SU-DHL-6 (cell line): Measurements from ENCODE around the gene GATAD2B.

Experiments
- H2AFZ ChIP-seq: fragments of 200-600 bp; sonication (generic); 2 replicates; pipeline ENCODE4 v1.6.1; 2014; ENCODE audit warnings: low read depth, mild to moderate bottlenecking, moderate library complexity, mixed read lengths, antibody characterized with exemption, low read length; ENCODE audit not compliant: severe bottlenecking
- H3F3A ChIP-seq: fragments of 200-600 bp; shearing (Covaris generic); 2 replicates; pipeline ENCODE4 v1.6.0; 2016; ENCODE audit warnings: antibody characterized with exemption, mild to moderate bottlenecking; ENCODE audit not compliant: insufficient read depth
- H3K27ac ChIP-seq: fragments of 200-600 bp; sonication (generic); 2 replicates; pipeline ENCODE4 v1.5.1; 2016; ENCODE audit warnings: low read depth, mild to moderate bottlenecking, low read length, moderate library complexity, mixed read lengths
- H3K27me3 ChIP-seq: fragments of 200-600 bp; sonication (generic), shearing (Covaris generic); 2 replicates; pipeline ENCODE4 v1.6.0; 2014; ENCODE audit warnings: mild to moderate bottlenecking, low read length
- H3K36me3 ChIP-seq: fragments of 200-600 bp; sonication (generic); 2 replicates; pipeline ENCODE4 v1.6.1; 2014; ENCODE audit warnings: mild to moderate bottlenecking, low read length, mixed read lengths
- H3K4me2 ChIP-seq: fragments of 300-600, 200-600 bp; shearing (Covaris generic), sonication (generic); 2 replicates; pipeline ENCODE4 v1.6.0; 2014; ENCODE audit warnings: low read length, low read depth, mild to moderate bottlenecking; ENCODE audit not compliant: poor library complexity, severe bottlenecking
- H3K4me3 ChIP-seq: fragments of 200-600 bp; sonication (generic); 2 replicates; pipeline ENCODE4 v1.5.1; 2014; ENCODE audit warnings: antibody characterized with exemption, low read length, mild to moderate bottlenecking, mixed read lengths; ENCODE audit not compliant: insufficient read depth, poor library complexity, severe bottlenecking
- H3K79me2 ChIP-seq: fragments of 200-600 bp; sonication (generic); 2 replicates; pipeline ENCODE4 v1.6.1; 2014; ENCODE audit warnings: mild to moderate bottlenecking, low read length, moderate library complexity; ENCODE audit not compliant: insufficient read depth
- H3K9ac ChIP-seq: fragments of 200-600 bp; sonication (generic); 2 replicates; pipeline ENCODE4 v1.7.0; 2014; ENCODE audit warnings: mild to moderate bottlenecking, low read length
- H3K9me2 ChIP-seq: fragments of 200-600 bp; sonication (generic); replicated peaks from 2 replicates; pipeline ENCODE4 v1.6.1; 2014; ENCODE audit warnings: low read length; ENCODE audit not compliant: insufficient read depth
- H3K9me3 ChIP-seq: fragments of 200-600 bp; sonication (generic); 2 replicates; pipeline ENCODE4 v1.6.1; 2014; ENCODE audit warnings: low read length, mixed read lengths; ENCODE audit not compliant: insufficient read depth
- H4K20me1 ChIP-seq: fragments of 200-600 bp; sonication (generic); 2 replicates; pipeline ENCODE4 v1.6.1; 2014; ENCODE audit warnings: low read depth, mild to moderate bottlenecking, antibody characterized with exemption, low read length, moderate library complexity, mixed read lengths
- CTCF ChIP-seq: fragments of 200-600 bp; sonication (generic); IDR thresholded peaks from one replicate; pipeline ENCODE4 v1.5.1; 2017; ENCODE audit warnings: antibody characterized with exemption, mild to moderate bottlenecking, low read length, moderate library complexity; ENCODE audit not compliant: insufficient read depth, poor library complexity, severe bottlenecking
- EZH2phosphoT487 ChIP-seq: fragments of 200-600 bp; sonication (generic), shearing (Covaris generic); conservative IDR thresholded peaks from 2 replicates; pipeline ENCODE4 v1.6.1; 2018; ENCODE audit warnings: mild to moderate bottlenecking, antibody characterized with exemption, low read length, moderate library complexity, mixed read lengths

Gene GATAD2B

GRCh38 chr1:153963030-153963849, 40.5 kb upstream of the GATAD2B start, which contains the start of gene SLC39A1:
TSS of gene SLC39A1 (minus strand) at chr1:153963537. CDS start at chr1:153962715, 822 bp downstream.
- H3K79me2 ChIP-seq, result peaks cover 32% of the 10 kb centered on the region; the same call in 1 of the 2 replicates
- H3K9me2 ChIP-seq, result no peaks in the 10 kb centered on the region
- TF ChIP-seq EZH2phosphoT487 (no peak), CTCF (no peak)
- peak within 1 kb of the TSS; percentile 60 for H3K4me3 ChIP-seq
- H3K27ac ChIP-seq, result peak within 1 kb of the TSS; percentile 57
- no peaks in the 10 kb centered on the region for H3K27me3 ChIP-seq
- H4K20me1 ChIP-seq, result no peaks in the 10 kb centered on the region
- peak within 1 kb of the TSS; percentile 58 for H2AFZ ChIP-seq
- H3K4me2 ChIP-seq, result peak within 1 kb of the TSS; percentile 85
- no peaks in the 10 kb centered on the region for H3K9me3 ChIP-seq
- H3K36me3 ChIP-seq, result no peaks in the 10 kb centered on the region
- H3K9ac ChIP-seq, result peak within 1 kb of the TSS; percentile 73
- peaks cover 39% of the 10 kb centered on the region for H3F3A ChIP-seq

DNA sequence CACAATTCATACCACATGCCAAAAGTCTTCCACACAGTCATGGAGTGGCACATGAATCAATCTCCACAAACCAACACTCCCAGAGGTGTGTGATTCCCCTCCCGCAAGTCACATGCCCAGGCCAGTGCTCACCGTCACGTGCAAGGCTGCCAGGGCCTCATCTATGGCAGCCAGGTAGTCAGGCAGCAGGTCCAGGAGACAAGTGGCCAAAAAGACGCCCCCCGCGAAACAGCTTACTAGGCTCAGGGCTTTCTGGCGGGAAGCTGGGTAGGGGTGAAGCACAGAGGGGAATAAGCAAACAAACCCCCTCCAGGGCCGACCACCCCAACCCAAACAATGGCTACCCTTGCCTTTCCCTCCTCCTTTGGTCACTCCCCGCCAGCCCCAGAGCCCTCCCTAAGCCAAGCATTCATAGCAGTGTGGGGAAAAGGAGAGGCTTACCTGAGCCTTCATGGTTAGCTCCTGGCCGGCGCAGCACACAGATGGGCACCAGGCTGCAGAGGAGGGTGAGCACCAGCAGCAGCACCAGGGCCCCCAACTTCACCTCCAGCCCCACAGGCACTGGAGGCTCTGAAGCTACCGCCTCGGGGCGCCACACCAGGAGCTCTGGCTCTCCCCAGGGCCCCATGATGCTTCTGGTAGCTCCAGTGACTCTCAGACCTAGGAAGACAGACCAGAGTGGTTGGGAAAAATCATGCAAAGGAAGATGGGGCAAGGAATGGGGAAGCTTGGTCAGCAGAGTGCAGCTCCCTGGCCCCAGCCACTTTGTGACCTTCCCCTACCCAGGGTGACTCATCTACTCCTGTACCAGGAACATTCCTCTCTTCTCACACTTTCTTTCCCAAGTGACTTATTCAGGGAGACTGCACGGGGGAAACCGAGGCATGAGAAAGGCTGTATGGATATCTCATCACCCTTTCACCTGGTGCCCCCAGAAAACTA, 39.6 kb upstream of the GATAD2B start:
- H2AFZ ChIP-seq, result no peak overlapping the region
- peak overlapping the region; percentile 73 for H3K9ac ChIP-seq
- H3K4me3 ChIP-seq, result peak overlapping the region; percentile 60
- TF ChIP-seq CTCF (no peak), EZH2phosphoT487 (no peak)
- no peaks in the 10 kb centered on the region for H3K36me3 ChIP-seq
- no peaks in the 10 kb centered on the region for H3K9me2 ChIP-seq
- no peaks in the 10 kb centered on the region for H3K9me3 ChIP-seq
- peak overlapping the region; percentile 85 for H3K4me2 ChIP-seq
- no peaks in the 10 kb centered on the region for H3K27me3 ChIP-seq
- peak overlapping the region; percentile 57 for H3K27ac ChIP-seq
- no peaks in the 10 kb centered on the region for H4K20me1 ChIP-seq
- peaks cover 40% of the 10 kb centered on the region for H3K79me2 ChIP-seq
- H3F3A ChIP-seq, result peaks cover 39% of the 10 kb centered on the region

DNA sequence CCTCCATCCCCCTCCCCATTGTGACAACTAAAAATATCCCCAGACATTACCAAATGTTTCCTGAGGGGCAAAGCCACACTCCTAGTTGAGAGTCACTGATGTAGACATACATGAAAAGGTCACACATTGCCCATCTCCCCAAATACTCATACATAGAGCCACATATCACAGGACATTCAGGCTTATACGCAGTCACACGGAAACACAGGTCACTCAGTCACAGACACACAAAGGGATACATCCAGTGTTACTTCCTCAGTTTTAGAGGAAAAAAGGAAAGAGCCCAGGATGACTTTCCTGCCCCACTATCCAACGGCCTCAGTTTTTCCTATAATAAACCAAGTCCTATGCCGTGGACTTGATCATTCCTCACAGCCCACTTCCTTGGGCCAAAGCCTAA, 38.6 kb upstream of the GATAD2B start:
- Histone ChIP-seq H3K36me3 (no peaks in the 10 kb centered on the region), H3K4me2 (peak overlapping the region; percentile 85), H3K4me3 (peak overlapping the region; percentile 60), H3F3A (peaks cover 31% of the 10 kb centered on the region), H3K9me3 (no peaks in the 10 kb centered on the region), H3K27ac (peak overlapping the region; percentile 57), H3K27me3 (no peaks in the 10 kb centered on the region), H2AFZ (no peak overlapping the region), H4K20me1 (no peaks in the 10 kb centered on the region), H3K79me2 (peaks cover 44% of the 10 kb centered on the region), H3K9me2 (no peaks in the 10 kb centered on the region), H3K9ac (peak overlapping the region; percentile 73)
- TF ChIP-seq EZH2phosphoT487 (no peak), CTCF (no peak)
